Body of pancreas (tissue), 4 donors: ENCODE results near the gene FRMD4B.

Experiments
- CTCF ChIP-seq, 7 experiments: fragments of 450-650 bp in 4 of 7; fragments of 200-600 bp in 3 of 7; sonication (generic) in 3 of 7; IDR thresholded peaks; one replicate each; pipeline ENCODE4 v1.5.1; 2016 to 2019; ENCODE audit warnings: antibody characterized with exemption in 7 of 7
- POLR2A ChIP-seq, 3 donors: fragments of 450-650 bp; IDR thresholded peaks; one replicate each; pipeline ENCODE4 v1.6.1; 2016; ENCODE audit warnings: antibody characterized with exemption in 3 of 3, mild to moderate bottlenecking in 2 of 3

GRCh38 chr3:69343875-69344274, 42.0 kb downstream of the FRMD4B start:
- TF ChIP-seq CTCF (IDR thresholded peaks at IDR 0.05) (no peak), POLR2A (IDR thresholded peaks at IDR 0.05) (no peak)
